ENCODE data around the gene CENPF. TPM values are rescaled to one million over a fixed set of nuclear protein-coding genes. Genes with fewer than 3 reads are reported as not detected.

CENPF gene
- total RNA-seq, 2 experiments from 2014 or later = 49.5 to 52.8 TPM

GRCh38 chr1:214694769-214695168 is 91.8 kb downstream of the CENPF start:
- ChIA-PET POLR2A (no interaction called here), CTCF (no interaction called here)

- POLR2A ChIA-PET = no interaction called here
- CTCF ChIA-PET = no interaction called here
Observed at GRCh38 chr1:214698559-214698958, 95.6 kb downstream of the CENPF start.

GRCh38 chr1:214700437-214700836 is 97.4 kb downstream of the CENPF start:
- ChIA-PET CTCF (no interaction called here), POLR2A (no interaction called here)

GRCh38 chr1:214702556-214702955 is 99.6 kb downstream of the CENPF start:
- CTCF ChIA-PET = no interaction called here
- POLR2A ChIA-PET = no interaction called here

GRCh38 chr1:214707306-214708087 is 104.5 kb downstream of the CENPF start:
- ChIA-PET CTCF (no interaction called here), POLR2A (no interaction called here)

- CTCF ChIA-PET = no interaction called here
- POLR2A ChIA-PET = no interaction called here
Observed at GRCh38 chr1:214708321-214708955, 105.4 kb downstream of the CENPF start.

GRCh38 chr1:214709241-214709640 is 106.2 kb downstream of the CENPF start:
- CTCF ChIA-PET = no interaction called here
- POLR2A ChIA-PET = no interaction called here

GRCh38 chr1:214712737-214713136 is 109.7 kb downstream of the CENPF start:
- ChIA-PET CTCF (no interaction called here), POLR2A (no interaction called here)

Other genes starting within 250 kb of the CENPF start
- 1 to 10 TPM in 1 of 2 experiments, under 1 TPM in 1; 0.93 to 2.0 TPM for gene PTPN14, start 51.6 kb upstream of the CENPF start, total RNA-seq